Measurements from ENCODE around the gene RBBP5. TPM values are rescaled to one million over a fixed set of nuclear protein-coding genes. Genes with fewer than 3 reads are reported as not detected.

RBBP5 gene
- total RNA-seq, 1 donor from 2014 or later: 10.6 TPM

DNA sequence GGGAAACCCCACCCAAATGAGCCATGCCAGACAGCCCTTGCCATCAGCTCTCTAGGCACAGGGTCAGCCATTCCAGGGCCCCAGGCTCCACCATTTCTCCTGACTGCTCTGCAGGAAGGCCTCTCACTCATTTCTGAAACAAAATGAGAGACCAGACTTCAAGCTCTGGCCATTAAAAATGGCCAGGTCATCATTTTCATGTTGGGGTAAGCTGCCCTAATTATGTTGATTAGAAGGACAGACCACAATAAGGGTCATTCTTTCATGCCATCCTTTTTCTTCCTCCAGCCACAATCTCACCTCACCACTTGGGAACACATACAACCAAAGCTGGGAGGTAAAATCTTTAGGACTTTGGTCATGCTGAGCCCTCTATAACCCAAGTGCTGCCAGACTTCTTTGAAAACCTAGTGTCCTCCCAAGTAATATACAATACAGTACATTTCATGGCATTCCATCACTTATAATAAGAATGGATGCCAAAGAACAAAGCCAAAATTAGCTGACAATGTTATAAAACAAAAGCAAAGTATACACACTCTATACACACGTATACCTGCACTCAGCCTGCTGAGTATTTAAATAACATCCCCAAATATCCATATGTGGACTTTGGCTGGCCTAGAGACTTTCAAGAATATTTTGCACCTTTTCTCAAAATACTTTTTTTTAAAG, 22.4 kb upstream of the RBBP5 start:
- no peak for TF ChIP-seq CTCF (conservative IDR thresholded peaks at IDR 0.05; ENCODE audit: low read depth, low read length)
- DNase-seq (ENCODE audit: low read depth): no peak
- H3K4me3 ChIP-seq (ENCODE audit: low read depth, low read length): no peak overlapping the region

- DNase-seq (ENCODE audit: low read depth): no peak
- no peak for TF ChIP-seq CTCF (conservative IDR thresholded peaks at IDR 0.05; ENCODE audit: low read depth, low read length)
- no peak overlapping the region for H3K4me3 ChIP-seq (ENCODE audit: low read depth, low read length)
These were observed 20.3 kb upstream of the RBBP5 start for GRCh38 chr1:205142102-205142469.

GRCh38 chr1:205141236-205142101, 19.7 kb upstream of the RBBP5 start:
- TF ChIP-seq CTCF (conservative IDR thresholded peaks at IDR 0.05; ENCODE audit: low read depth, low read length): peak; percentile 87
- no peak for DNase-seq (ENCODE audit: low read depth)
- H3K4me3 ChIP-seq (ENCODE audit: low read depth, low read length): no peak overlapping the region

DNA sequence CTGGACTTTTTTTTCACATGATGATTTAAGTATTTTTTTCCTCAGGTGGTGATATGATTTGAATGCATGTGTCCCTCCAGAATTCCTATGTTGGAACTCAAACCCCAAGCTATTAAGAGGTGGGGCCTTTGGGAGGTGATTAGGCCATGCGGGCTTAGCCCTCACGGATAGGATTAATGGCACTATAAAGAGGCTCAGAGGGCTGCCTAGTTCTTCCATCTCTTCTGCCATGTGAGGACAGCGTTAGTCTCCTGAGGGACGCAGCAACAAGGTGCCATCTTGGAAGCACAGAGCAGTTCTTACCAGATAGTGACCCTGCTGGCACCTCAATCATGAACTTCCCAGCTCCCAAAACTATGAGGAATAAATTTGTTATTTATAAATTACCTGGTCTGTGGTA, 18.3 kb upstream of the RBBP5 start:
- no peak for DNase-seq (ENCODE audit: low read depth)
- TF ChIP-seq CTCF (conservative IDR thresholded peaks at IDR 0.05; ENCODE audit: low read depth, low read length): no peak
- no peak overlapping the region for H3K4me3 ChIP-seq (ENCODE audit: low read depth, low read length)

DNA sequence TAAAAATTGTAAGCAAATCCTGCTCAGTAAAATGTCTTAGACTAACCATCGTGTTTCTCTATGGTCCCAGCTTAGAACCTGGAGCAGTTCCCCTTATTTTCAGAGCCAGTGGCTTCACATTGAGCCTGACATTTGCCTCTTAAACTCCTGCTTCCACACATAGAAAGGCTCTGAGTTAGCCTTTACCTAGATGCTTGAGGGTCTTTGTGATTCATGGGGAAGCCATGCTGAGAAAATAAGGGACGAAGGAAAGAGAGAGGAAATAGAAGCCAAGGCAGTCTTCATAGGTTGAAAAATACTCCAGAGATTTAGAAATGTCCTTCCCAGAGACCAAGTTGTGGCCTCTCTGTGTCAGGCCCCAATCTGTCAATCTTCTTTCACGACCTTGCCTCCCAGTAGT, 16.1 kb upstream of the RBBP5 start:
- DNase-seq (ENCODE audit: low read depth): no peak
- H3K4me3 ChIP-seq (ENCODE audit: low read depth, low read length): no peak overlapping the region
- no peak for TF ChIP-seq CTCF (conservative IDR thresholded peaks at IDR 0.05; ENCODE audit: low read depth, low read length)

DNA sequence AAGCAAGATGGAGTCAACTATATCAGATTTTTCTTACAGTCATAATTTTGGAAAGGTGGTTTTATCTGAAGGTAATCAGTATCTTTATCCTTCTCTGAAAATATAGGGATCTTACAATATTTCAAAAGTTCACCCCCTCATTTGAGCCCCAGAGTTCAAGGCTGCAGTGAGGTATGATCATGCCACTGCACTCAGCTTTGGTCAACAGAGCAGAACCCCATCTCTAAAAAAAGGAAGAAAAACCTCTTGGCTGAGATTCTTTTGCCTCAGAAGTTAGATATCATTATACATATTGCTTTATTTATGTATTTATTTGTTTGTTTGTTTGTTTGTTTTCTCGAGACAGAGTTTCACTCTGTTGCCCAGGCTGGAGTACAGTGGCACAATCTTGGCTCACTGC, 11.5 kb upstream of the RBBP5 start:
- TF ChIP-seq CTCF (conservative IDR thresholded peaks at IDR 0.05; ENCODE audit: low read depth, low read length): no peak
- H3K4me3 ChIP-seq (ENCODE audit: low read depth, low read length): no peak overlapping the region
- DNase-seq (ENCODE audit: low read depth): no peak

All from epithelial cell of proximal tubule (primary cell).